Measurements from ENCODE around the gene ABT1. TPM values are rescaled to one million over a fixed set of nuclear protein-coding genes. Genes with fewer than 3 reads are reported as not detected.

ABT1 gene
- total and polyA plus RNA-seq, 2 of the 8 experiments (the other 6 are each of a cell fraction or from before 2014, with no cell fraction given) = 20.5 to 30.7 TPM

DNA sequence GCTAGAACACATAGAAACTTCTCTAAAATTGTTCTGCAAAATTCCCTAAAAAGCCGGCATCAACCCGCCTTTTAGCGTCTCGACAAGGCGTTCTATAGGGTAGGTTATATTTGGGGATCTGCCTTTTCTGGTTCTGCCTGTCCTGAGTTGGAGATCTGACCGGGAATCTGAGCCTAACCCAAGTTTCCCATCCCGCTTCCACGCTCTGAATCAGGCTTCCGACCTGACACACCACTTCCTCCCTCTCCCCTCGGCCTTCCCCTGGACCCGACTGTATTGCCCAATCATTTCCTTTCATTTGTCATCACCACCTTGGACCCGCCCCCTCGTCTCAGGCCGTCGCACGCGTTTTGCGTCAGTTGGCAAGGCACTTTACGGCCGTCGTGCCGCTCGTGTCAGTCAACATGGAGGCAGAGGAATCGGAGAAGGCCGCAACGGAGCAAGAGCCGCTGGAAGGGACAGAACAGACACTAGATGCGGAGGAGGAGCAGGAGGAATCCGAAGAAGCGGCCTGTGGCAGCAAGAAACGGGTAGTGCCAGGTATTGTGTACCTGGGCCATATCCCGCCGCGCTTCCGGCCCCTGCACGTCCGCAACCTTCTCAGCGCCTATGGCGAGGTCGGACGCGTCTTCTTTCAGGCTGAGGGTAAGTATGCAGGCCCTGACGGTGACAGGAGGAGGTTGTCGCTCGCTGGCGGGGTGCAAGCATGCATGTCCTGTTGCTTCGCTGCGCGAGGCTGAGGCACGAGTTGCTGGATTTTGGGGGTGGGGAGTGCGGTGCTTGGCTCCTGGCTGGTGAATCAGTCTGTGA lies at the start of gene ABT1 (continued):
- TF ChIP-seq, protein P1, sequence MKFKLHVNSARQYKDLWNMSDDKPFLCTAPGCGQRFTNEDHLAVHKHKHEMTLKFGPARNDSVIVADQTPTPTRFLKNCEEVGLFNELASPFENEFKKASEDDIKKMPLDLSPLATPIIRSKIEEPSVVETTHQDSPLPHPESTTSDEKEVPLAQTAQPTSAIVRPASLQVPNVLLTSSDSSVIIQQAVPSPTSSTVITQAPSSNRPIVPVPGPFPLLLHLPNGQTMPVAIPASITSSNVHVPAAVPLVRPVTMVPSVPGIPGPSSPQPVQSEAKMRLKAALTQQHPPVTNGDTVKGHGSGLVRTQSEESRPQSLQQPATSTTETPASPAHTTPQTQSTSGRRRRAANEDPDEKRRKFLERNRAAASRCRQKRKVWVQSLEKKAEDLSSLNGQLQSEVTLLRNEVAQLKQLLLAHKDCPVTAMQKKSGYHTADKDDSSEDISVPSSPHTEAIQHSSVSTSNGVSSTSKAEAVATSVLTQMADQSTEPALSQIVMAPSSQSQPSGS (IDR thresholded peaks at IDR 0.05; ENCODE audit: low read length) = 0 out of 2 replicates have a peak, but pooled peaks have one; percentile 65
- TF ChIP-seq TBP (IDR thresholded peaks at IDR 0.05; ENCODE audit: low read depth, low read length) (peak; percentile 88), HDAC2 (IDR thresholded peaks at IDR 0.05; ENCODE audit: borderline replicate concordance in 1 of 2, low read depth in 2 of 2, low read length in 2 of 2) (0 out of 4 replicates have a peak, but pooled peaks of 1 of the 2 experiments have one; percentile 56), POLR2AphosphoS5 (IDR thresholded peaks at IDR 0.05; ENCODE audit: low read depth, low read length) (peak; percentile 80; the same call in 1 of the 2 replicates), BRCA1 (IDR thresholded peaks at IDR 0.05; ENCODE audit: low read depth, low read length) (no peak), SP4 (IDR thresholded peaks at IDR 0.05; ENCODE audit: low read length) (peak; percentile 67; the same call in 1 of the 2 replicates), KDM5A (IDR thresholded peaks at IDR 0.05; ENCODE audit: low read length) (peak; percentile 90), SAP30 (IDR thresholded peaks at IDR 0.05; ENCODE audit: insufficient read depth, insufficient replicate concordance, low read length) (peak; percentile 96), POLR2A (IDR thresholded peaks at IDR 0.05; ENCODE audit: control extremely low read depth in 1 of 2, low read depth in 2 of 2, low read length in 2 of 2) (peak; percentile 40 to 78)
